Activated CD4-positive, alpha-beta T cell treated with anti-CD3 and anti-CD28 coated beads, Interleukin-2, Interleukin-4, amounts not matched to agents 100 ng/mL and 50 ng/mL, durations not matched to agents 16 hours and 8 hours (primary cell): ENCODE data around the gene MAP3K8.

Experiments
- DNase-seq: peaks from one replicate; pipeline ENCODE4 v3.0.0-alpha.2; 2020; ENCODE audit warnings: low spot score

MAP3K8 gene

GRCh38 chr10:30433730-30434272 is at the start of gene MAP3K8:
MAP3K8 (plus strand) TSS chr10:30434184; CDS start chr10:30438939, 4,755 bp downstream.
- peak; percentile 86 for DNase-seq

GRCh38 chr10:30384701-30385201 is 49.2 kb upstream of the MAP3K8 start:
- DNase-seq, result peak; percentile 30

GRCh38 chr10:30386801-30387588 is 47.0 kb upstream of the MAP3K8 start:
- DNase-seq, result no peak

DNA sequence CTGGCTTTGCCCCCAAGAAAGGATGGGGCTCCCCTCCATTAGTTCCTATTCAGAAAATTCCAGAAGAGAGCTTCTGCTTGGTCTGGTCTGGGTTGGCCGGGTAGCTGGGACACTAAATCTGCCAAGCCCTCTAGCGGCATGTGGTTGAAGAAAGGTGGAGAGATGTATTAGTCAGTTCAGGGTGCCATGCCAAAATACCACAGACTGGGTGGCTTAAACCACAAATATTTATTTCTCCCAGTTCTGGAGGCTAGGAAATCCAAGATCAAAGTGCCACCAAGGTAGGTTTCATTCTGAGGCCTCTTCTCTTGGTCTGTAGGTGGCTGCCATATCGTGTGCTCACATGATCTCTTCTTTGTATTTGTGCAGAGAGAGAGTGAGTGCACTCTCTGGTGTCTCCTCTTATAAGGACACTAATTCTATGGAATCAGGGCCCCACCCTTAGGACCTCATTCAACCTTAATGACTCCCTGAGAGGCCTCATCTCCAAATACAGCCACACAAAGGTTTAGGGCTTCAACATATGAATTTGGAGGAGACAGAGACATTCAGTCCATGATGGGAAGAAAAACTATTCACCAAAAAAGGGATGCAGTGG is 46.2 kb upstream of the MAP3K8 start:
- DNase-seq, result no peak

- DNase-seq, result no peak
These were observed 44.4 kb upstream of the MAP3K8 start for GRCh38 chr10:30389543-30389942.

GRCh38 chr10:30390207-30390606 is 43.8 kb upstream of the MAP3K8 start:
- DNase-seq, result no peak

- no peak for DNase-seq
These were observed 42.7 kb upstream of the MAP3K8 start for GRCh38 chr10:30391266-30391665.

DNA sequence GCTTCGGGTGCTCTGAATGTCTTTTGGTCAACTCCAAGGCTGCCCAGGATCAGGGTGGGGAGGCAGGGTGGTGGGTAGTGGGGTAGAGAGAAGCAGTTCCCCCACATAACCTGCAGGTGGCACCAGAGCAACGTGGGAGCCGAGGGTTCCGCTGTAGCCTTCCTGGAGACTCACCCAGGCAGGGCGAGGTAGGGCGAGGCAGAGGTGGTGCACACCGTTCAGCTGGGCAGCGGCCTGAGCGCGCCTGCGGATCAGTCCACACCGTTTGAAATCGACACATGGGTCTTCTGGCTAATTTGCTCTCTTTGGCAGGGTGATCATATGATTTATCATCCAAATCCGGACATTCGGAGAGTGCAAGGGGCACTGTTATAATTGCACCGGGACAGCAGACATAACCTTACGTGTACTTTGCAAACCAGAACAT is 41.4 kb upstream of the MAP3K8 start:
- peak; percentile 77 for DNase-seq

GRCh38 chr10:30396293-30396692 is 37.7 kb upstream of the MAP3K8 start:
- no peak for DNase-seq

DNA sequence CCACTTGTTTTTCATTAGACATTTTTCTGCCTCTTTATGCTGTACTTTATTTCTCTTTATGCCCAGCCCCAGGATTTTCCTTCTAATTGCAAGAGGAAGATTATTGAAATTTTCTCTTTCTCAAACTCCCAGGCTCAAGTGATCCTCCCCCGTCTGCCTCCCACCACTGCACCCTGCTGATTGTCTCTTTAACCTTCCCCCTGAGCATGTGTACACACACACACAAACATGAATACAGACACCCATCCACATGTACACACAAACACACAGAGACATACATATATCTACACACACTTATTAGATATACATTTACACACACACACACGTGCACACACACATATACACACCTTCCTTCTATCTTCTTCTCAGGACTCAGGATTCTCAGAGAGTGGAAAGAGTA is 37.3 kb upstream of the MAP3K8 start:
- no peak for DNase-seq

GRCh38 chr10:30398193-30398592 is 35.8 kb upstream of the MAP3K8 start:
- DNase-seq, result no peak

- DNase-seq, result no peak
These were observed 35.2 kb upstream of the MAP3K8 start for GRCh38 chr10:30398788-30399187.

- no peak for DNase-seq
These were observed 30.5 kb upstream of the MAP3K8 start for GRCh38 chr10:30403494-30403893.

- no peak for DNase-seq
These were observed 29.4 kb upstream of the MAP3K8 start for GRCh38 chr10:30404540-30404939.

GRCh38 chr10:30411263-30411662 is 22.7 kb upstream of the MAP3K8 start:
- no peak for DNase-seq

GRCh38 chr10:30412901-30413300 is 21.1 kb upstream of the MAP3K8 start:
- DNase-seq, result no peak

GRCh38 chr10:30413996-30414576 is 19.9 kb upstream of the MAP3K8 start:
- DNase-seq, result peak; percentile 73

GRCh38 chr10:30415593-30415992 is 18.4 kb upstream of the MAP3K8 start:
- no peak for DNase-seq

DNA sequence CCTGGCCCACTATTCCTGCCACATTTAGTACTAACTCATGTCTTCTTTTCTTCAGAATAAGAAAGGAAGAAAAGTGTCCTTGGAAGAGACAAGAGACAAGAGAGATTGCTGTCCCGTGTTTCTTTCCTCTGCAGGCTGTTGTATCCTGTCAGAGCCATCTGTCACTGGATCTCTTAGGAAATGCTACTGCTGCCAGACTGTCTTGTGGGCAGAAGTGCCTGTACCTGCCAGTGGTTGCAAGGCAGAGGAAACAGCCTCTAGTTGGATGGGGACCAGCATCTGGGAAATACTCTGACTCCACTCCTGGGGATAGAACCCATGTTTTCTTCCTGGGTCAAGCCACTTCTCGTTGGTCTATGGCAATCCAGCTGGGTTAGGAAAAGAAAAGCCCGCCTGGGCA is 16.7 kb upstream of the MAP3K8 start:
- DNase-seq, result no peak

GRCh38 chr10:30420266-30420665 is 13.7 kb upstream of the MAP3K8 start:
- DNase-seq, result no peak

- no peak for DNase-seq
These were observed 13.2 kb upstream of the MAP3K8 start for GRCh38 chr10:30420766-30421165.

DNA sequence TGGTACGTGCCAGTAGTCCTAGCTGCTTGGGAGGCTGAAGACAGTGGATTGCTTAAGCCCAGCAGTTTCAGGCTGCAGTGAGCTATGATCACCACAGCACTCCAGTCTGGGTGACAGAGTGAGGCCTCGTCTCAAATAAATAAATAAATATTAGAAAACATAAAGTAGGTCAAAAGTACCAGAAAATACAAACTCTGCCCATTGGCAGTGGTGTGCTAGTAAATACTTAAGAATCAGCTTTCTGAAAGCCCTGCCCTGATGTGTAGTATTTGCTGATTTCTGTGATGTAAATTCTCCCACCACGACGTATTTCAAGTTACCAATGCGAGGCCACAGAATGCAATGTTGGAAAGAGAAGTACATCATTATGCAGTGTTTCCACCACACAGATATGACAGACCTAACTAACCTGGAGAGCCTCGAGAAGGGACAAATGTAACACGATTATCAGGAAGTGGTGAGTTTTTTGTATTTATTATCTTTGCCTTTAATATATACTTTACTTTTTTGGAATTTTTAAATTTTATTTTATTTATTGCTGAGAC is 11.8 kb upstream of the MAP3K8 start:
- DNase-seq, result no peak
